Omental fat pad (tissue), 4 donors: ENCODE results near the gene DYNC1I2. TPM values are rescaled to one million over a fixed set of nuclear protein-coding genes. Genes with fewer than 3 reads are reported as not detected.

Source experiments
- ATAC-seq: fragments of 150-250 bp; one replicate; pipeline ENCODE4 v1.9.1; 2016; ENCODE audit warnings: mild to moderate bottlenecking, moderate library complexity; ENCODE audit not compliant: low FRiP score
- DNase-seq: peaks from one replicate; pipeline ENCODE4 v3.0.0-alpha.2; 2019; ENCODE audit warnings: low spot score
- CTCF ChIP-seq, 3 donors: fragments of 450-650 bp; IDR thresholded peaks; one replicate each; pipeline ENCODE4 v1.5.1; 2016 to 2017; ENCODE audit warnings: antibody characterized with exemption in 3 of 3, mild to moderate bottlenecking in 3 of 3, moderate library complexity in 2 of 3
- total RNA-seq, 4 donors: library from RNA; depleted of rRNA; stranded (reverse); fragments of >200 nt; gene quantifications; one replicate each; pipeline ENCODE4 v1.1.0, GENCODE V29; 2016

DYNC1I2 gene
- total RNA-seq = 100 to 1,000 TPM in 2 of 4 donors, 10 to 100 TPM in 2; 73.5 to 115 (median 87.8) TPM

- no peak for TF ChIP-seq CTCF (IDR thresholded peaks at IDR 0.05)
- peak; percentile 96 for ATAC-seq
- peak; percentile 61 for DNase-seq
Measured at GRCh38 chr2:171687287-171688128, at the start of gene DYNC1I2. Gene DYNC1I2, plus strand, starts transcription at chr2:171687469. Its CDS starts 2,687 bp downstream, at chr2:171690156.

- DNase-seq = no peak
- ATAC-seq = no peak
- no peak for TF ChIP-seq CTCF (IDR thresholded peaks at IDR 0.05)
Measured at GRCh38 chr2:171651667-171652415, 35.4 kb upstream of the DYNC1I2 start.

- no peak for TF ChIP-seq CTCF (IDR thresholded peaks at IDR 0.05)
- ATAC-seq = no peak
- DNase-seq = no peak
Measured at GRCh38 chr2:171652416-171652785, 34.9 kb upstream of the DYNC1I2 start.

GRCh38 chr2:171655586-171655985, 31.7 kb upstream of the DYNC1I2 start:
- ATAC-seq = no peak
- TF ChIP-seq CTCF (IDR thresholded peaks at IDR 0.05) = no peak
- DNase-seq = no peak

- no peak for TF ChIP-seq CTCF (IDR thresholded peaks at IDR 0.05)
- DNase-seq (no peak), ATAC-seq (no peak)
Measured at GRCh38 chr2:171667041-171667440, 20.2 kb upstream of the DYNC1I2 start.

GRCh38 chr2:171668183-171668582, 19.1 kb upstream of the DYNC1I2 start:
- TF ChIP-seq CTCF (IDR thresholded peaks at IDR 0.05) = no peak
- ATAC-seq = no peak
- no peak for DNase-seq
